Breast epithelium (tissue), 4 donors: ENCODE data around the gene GRHL3. TPM values are rescaled to one million over a fixed set of nuclear protein-coding genes. Genes with fewer than 3 reads are reported as not detected.

Experiments used
- DNase-seq, 2 donors: peaks; one replicate each; pipeline ENCODE4 v3.0.0-alpha.2; 2019; ENCODE audit warnings: low spot score in 2 of 2
- H3K27ac ChIP-seq, 2 donors: fragments of 200-600 bp; sonication (generic) in 1 of 2; one replicate each; pipeline ENCODE4 v1.5.1; 2016 to 2019; ENCODE audit warnings: mild to moderate bottlenecking in 1 of 2
- H3K27me3 ChIP-seq, 2 donors: fragments of 200-600 bp; sonication (generic) in 1 of 2; one replicate each; pipeline versions ENCODE4 v1.5.1 to v1.6.0; 2017 to 2019; ENCODE audit warnings: control low read depth in 1 of 2, mild to moderate bottlenecking in 1 of 2
- H3K36me3 ChIP-seq: fragments of 200-600 bp; one replicate; pipeline ENCODE4 v1.5.1; 2019
- H3K4me1 ChIP-seq, 2 donors: fragments of 200-600 bp; sonication (generic); one replicate each; pipeline ENCODE4 v1.5.1; 2016 to 2019; ENCODE audit warnings: control low read depth in 1 of 2
- H3K4me3 ChIP-seq, 3 donors: fragments of 200-600 bp; sonication (generic); 1 replicate in 2 of 3; 2 replicates in 1 of 3; pipeline ENCODE4 v1.5.1; 2016 to 2019; ENCODE audit warnings: mild to moderate bottlenecking in 3 of 3, moderate library complexity in 2 of 3
- H3K9me3 ChIP-seq, 2 donors: fragments of 200-600 bp; sonication (generic) in 1 of 2; one replicate each; pipeline ENCODE4 v1.5.1; 2016 to 2019; ENCODE audit warnings: control low read depth in 1 of 2
- CTCF ChIP-seq, 3 donors: fragments of 450-650 bp; IDR thresholded peaks; one replicate each; pipeline ENCODE4 v1.5.1; 2016 to 2017; ENCODE audit warnings: antibody characterized with exemption in 3 of 3, mild to moderate bottlenecking in 3 of 3, moderate library complexity in 3 of 3
- POLR2A ChIP-seq: fragments of 450-650 bp; IDR thresholded peaks from one replicate; pipeline ENCODE4 v1.6.1; 2016; ENCODE audit warnings: antibody characterized with exemption, mild to moderate bottlenecking, moderate library complexity
- POLR2AphosphoS5 ChIP-seq, 3 donors: sonication (generic); formaldehyde crosslinking; IDR thresholded peaks; one replicate each; pipeline ENCODE4 v1.6.1; 2017; ENCODE audit warnings: antibody characterized with exemption in 3 of 3
- intact Hi-C: fragments of 100-400 bp; cut with DNase I; formaldehyde crosslinking; loops from one replicate; pipeline ENCODE4 v1.15.1; 2023; ENCODE audit warnings: low total_unique reads
- total RNA-seq, 3 donors: library from RNA; depleted of rRNA; stranded (reverse); fragments of >200 nt; gene quantifications; one replicate each; pipeline ENCODE4 v1.1.0, GENCODE V29; 2016

The GRHL3 gene
- total RNA-seq, 3 donors from 2014 or later, result 0.98 to 4.0 TPM; not detected in 1

- TF ChIP-seq POLR2A (no peak), CTCF (IDR thresholded peaks at IDR 0.05) (no peak), POLR2AphosphoS5 (IDR thresholded peaks at IDR 0.05) (no peak)
- H3K9me3 ChIP-seq, result no peaks in the 10 kb centered on the region
- no peak overlapping the region for H3K4me3 ChIP-seq
- H3K36me3 ChIP-seq, result no peaks in the 10 kb centered on the region
- H3K27me3 ChIP-seq, result no peaks in the 10 kb centered on the region
- H3K4me1 ChIP-seq, result no peaks in the 10 kb centered on the region
- peak overlapping the region; percentile 82 to 86 for H3K27ac ChIP-seq
- intact Hi-C loops, result loop anchor here (1.0 kb wide), 1 partner anchor 194 kb away; no protein-coding TSS in a partner anchor
- DNase-seq, result no peak
These were observed 73.4 kb downstream of the GRHL3 start for GRCh38 chr1:24392604-24392946.

- intact Hi-C loops, result loop anchor here (1.0 kb wide), 1 partner anchor 195 kb away; no protein-coding TSS in a partner anchor
- no peak overlapping the region for H3K4me3 ChIP-seq
- no peaks in the 10 kb centered on the region for H3K36me3 ChIP-seq
- no peaks in the 10 kb centered on the region for H3K9me3 ChIP-seq
- no peaks in the 10 kb centered on the region for H3K4me1 ChIP-seq
- no peak for DNase-seq
- no peaks in the 10 kb centered on the region for H3K27me3 ChIP-seq
- H3K27ac ChIP-seq, result peak overlapping the region in 1 of 2 donors; percentile 86
- TF ChIP-seq POLR2A (no peak), POLR2AphosphoS5 (IDR thresholded peaks at IDR 0.05) (no peak), CTCF (IDR thresholded peaks at IDR 0.05) (no peak)
These were observed 74.0 kb downstream of the GRHL3 start for GRCh38 chr1:24392982-24393650.

GRCh38 chr1:24393892-24394291, 74.7 kb downstream of the GRHL3 start:
- TF ChIP-seq POLR2AphosphoS5 (IDR thresholded peaks at IDR 0.05) (no peak), POLR2A (no peak), CTCF (IDR thresholded peaks at IDR 0.05) (no peak)
- Histone ChIP-seq H3K27me3 (no peaks in the 10 kb centered on the region), H3K4me1 (no peaks in the 10 kb centered on the region), H3K36me3 (no peaks in the 10 kb centered on the region), H3K27ac (no peak overlapping the region), H3K9me3 (no peaks in the 10 kb centered on the region), H3K4me3 (no peak overlapping the region)
- intact Hi-C loops, result no loop called here
- no peak for DNase-seq

- no peak for DNase-seq
- TF ChIP-seq POLR2AphosphoS5 (IDR thresholded peaks at IDR 0.05), result no peak
- no peak for TF ChIP-seq CTCF (IDR thresholded peaks at IDR 0.05)
- TF ChIP-seq POLR2A, result no peak
- H3K27ac ChIP-seq, result no peak overlapping the region
- H3K4me1 ChIP-seq, result no peaks in the 10 kb centered on the region
- H3K36me3 ChIP-seq, result no peaks in the 10 kb centered on the region
- no peaks in the 10 kb centered on the region for H3K27me3 ChIP-seq
- H3K4me3 ChIP-seq, result no peak overlapping the region
- H3K9me3 ChIP-seq, result no peaks in the 10 kb centered on the region
- intact Hi-C loops, result loop anchor here (5.0 kb wide), 1 partner anchor 1362 kb away; no protein-coding TSS in a partner anchor
These were observed 80.9 kb downstream of the GRHL3 start for GRCh38 chr1:24400065-24400464.

GRCh38 chr1:24403806-24404205, 84.6 kb downstream of the GRHL3 start:
- intact Hi-C loops, result loop anchor here (5.0 kb wide), 1 partner anchor 1358 kb away; no protein-coding TSS in a partner anchor
- no peaks in the 10 kb centered on the region for H3K27me3 ChIP-seq

More at GRCh38 chr1:24403806-24404205, 84.6 kb downstream of the GRHL3 start:
- no peaks in the 10 kb centered on the region for H3K36me3 ChIP-seq
- TF ChIP-seq POLR2A (no peak), CTCF (IDR thresholded peaks at IDR 0.05) (no peak), POLR2AphosphoS5 (IDR thresholded peaks at IDR 0.05) (no peak)
- H3K9me3 ChIP-seq, result no peaks in the 10 kb centered on the region
- H3K4me1 ChIP-seq, result no peaks in the 10 kb centered on the region
- no peak overlapping the region for H3K4me3 ChIP-seq
- no peak overlapping the region for H3K27ac ChIP-seq
- DNase-seq, result no peak
